Fibroblast of gingiva (primary cell): ENCODE measurements around the gene RICTOR.

Experiments
- DNase-seq: peaks from one replicate; pipeline ENCODE4 v3.0.0-alpha.2; 2011; ENCODE audit warnings: low read depth

The RICTOR gene

DNA sequence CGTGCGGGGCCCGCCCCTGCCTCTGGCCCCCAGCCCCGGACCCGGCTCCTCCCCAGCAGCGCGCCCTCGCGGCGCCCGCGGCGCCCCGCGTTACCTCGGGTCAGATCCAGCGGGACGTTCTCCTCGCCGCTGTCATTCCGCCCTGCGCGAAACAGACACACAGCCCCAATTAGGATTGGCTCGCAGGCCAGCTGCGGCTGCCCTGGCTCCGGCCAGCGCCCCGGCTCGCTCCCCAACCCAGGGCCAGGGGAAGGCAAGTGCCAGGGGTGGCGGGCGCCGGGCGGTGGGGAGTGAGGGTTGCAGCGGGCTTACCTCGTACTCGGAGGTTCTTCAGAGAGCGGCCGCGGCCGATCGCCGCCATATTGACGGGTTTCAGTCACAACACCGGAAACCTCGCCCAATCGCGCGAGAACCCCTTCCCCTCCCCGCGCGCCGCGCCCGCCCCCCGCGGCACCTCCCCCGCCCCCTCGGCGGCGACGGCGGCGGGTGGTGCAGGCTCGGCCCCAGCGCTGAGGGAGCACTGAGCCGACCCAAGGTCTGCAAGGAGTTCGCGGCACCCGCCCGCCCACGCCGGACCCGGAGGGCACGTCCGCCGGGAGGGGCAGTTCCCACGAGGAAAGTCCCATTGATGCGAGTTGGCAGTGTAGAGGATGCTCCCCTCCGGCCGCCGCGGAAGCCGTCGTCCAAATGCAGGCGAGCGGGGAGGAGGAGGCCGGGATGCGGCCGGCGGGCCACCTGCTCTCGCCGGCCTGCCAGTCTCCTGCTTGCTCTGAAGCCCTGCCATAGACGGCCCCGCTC is at the start of gene RICTOR:
RICTOR (minus strand) TSS at position 383 of the 798 bp plus-strand sequence; CDS start at position 361, 22 bp downstream.
- DNase-seq = peak; percentile 84

DNA sequence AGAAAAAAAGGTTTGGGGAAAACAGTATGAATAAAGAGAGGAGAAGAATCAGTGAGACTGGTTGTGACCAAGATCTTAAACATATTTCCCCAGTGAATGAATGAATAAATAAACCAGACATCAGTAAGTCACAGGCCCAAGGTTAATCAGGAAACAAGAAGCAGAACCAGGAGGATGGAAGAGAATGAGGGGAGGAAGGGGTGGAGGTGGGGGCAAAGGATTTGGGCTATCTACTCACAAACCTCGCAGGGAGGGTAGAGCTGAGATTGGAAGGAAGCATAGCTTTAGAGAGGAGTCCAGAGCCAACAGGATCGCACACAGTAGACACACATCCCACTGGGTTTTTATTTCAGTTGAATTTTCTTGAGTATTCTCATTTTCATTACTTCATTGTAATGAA is 47.7 kb upstream of the RICTOR start:
- no peak for DNase-seq

DNA sequence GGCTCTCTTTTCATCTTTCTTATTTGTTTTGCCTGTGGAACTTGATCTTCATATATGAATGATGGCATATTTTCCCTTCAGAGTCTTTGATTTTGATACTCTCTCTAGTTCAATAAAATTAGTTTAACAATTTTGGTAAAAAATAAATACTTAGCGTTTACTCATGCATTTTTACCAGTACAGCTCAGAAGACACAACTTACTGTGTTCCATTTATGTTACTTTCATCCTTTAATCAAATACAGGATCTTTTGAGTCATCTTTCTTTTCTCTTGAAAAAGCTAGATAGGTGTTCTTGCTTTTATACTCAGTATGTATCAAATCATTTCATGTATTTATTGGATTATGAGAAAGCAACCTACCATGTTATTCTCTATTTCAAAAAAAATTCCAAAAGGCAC is 47.1 kb upstream of the RICTOR start:
- DNase-seq = no peak

GRCh38 chr5:39120052-39120420 is 45.8 kb upstream of the RICTOR start:
- DNase-seq = no peak

GRCh38 chr5:39119404-39120051 is 45.3 kb upstream of the RICTOR start:
- no peak for DNase-seq

DNA sequence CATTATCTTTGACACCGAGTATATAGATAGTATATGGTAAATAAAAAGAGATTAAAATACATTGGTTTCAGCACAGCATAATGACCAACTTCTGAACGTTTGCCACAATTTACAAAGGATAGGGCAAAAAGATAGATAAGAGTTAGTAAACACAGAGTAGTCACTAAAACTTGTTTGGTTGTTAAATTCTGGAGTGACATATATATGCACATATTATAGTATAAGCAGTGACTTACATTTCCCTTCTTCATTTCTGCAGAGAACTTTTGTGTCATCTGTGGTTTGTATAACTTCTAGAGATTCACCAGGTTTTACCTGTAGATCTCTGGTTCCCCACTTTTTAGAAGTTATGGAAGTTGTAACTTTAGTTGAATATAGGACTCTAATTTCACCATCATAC is 44.4 kb upstream of the RICTOR start:
- DNase-seq = no peak

- no peak for DNase-seq
These were observed 43.2 kb upstream of the RICTOR start for GRCh38 chr5:39117401-39117800.

DNA sequence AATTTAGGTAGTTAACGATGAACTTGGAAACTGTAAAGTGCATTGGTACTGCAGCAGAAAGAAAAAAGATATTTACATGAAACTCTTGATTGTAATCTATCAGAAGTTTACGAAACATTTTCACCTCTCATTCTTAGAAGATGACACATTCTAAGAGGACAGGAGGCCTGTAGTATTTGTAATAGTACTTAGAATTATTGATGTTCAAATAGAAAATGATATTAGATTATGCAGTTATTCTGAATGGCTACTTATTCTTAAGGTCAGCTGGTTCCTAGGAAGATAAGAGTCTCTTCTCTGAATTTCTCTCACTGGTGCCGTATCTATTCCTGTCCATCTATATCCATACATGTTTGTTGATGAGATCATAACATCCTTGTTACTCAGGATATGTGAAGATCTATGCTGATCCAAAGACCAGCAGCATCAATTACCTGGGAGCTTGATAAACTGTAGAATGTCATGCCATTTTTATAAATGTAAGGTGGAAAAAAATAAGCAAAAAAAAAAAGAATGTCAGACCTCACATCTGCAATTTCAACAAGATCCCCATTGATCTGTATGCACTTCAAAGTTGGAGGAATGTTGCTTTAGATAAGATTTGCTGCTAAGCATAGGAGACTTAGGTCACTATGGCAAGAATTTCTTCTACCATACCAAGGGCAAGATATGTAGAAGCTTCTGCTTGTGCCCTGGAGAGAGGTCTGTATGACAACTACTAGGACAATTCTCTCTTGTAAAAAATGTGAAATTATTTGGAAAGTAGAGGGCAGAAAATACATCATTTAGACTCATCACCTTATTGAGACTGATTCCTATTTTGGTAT is 42.4 kb upstream of the RICTOR start:
- no peak for DNase-seq

- DNase-seq = no peak
These were observed 41.6 kb upstream of the RICTOR start for GRCh38 chr5:39115644-39116343.

GRCh38 chr5:39114155-39114554 is 40.0 kb upstream of the RICTOR start:
- DNase-seq = no peak

- no peak for DNase-seq
These were observed 39.3 kb upstream of the RICTOR start for GRCh38 chr5:39113354-39113953.

- no peak for DNase-seq
These were observed 35.4 kb upstream of the RICTOR start for GRCh38 chr5:39109606-39110005.

GRCh38 chr5:39108987-39109386 is 34.8 kb upstream of the RICTOR start:
- no peak for DNase-seq

GRCh38 chr5:39107350-39107749 is 33.2 kb upstream of the RICTOR start:
- DNase-seq = no peak

DNA sequence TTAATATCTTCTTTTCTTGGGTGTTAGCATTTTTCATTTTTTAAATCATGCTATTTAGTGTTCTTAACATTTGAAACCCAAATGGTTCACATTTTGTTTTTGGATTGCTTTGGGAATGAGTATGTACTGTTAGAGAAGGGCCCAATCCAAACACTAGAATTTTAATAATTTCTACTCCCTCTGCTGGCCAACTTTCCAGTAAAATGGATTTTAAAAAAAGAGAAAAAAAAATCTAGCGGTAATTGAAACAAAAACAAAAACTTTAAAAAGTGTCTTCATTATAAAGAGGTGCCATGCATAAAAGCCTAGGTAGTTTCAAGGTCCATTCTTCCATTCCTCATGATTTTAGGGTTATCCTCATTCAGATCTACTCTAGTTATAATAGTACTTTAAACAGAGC is 32.1 kb upstream of the RICTOR start:
- DNase-seq = peak; percentile 8

DNA sequence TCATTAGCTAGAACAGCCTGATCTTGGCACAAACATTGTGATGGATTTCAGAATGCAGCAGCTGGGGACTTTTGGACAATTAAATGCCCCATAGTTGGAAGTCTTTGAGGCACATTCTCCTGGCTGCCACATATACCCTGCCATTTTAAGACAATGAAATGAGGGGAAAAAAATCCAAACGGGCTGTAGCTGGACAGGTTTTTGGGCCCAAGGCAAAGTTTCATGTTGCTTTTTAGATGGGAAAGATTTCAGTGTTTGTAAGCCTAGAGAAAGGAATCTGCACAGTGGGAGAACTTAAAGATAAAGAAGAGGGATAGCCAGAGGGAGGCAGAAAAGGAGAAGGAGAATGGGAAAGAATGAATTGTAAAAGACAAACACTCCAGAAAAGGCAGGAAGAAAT is 30.0 kb upstream of the RICTOR start:
- no peak for DNase-seq

DNA sequence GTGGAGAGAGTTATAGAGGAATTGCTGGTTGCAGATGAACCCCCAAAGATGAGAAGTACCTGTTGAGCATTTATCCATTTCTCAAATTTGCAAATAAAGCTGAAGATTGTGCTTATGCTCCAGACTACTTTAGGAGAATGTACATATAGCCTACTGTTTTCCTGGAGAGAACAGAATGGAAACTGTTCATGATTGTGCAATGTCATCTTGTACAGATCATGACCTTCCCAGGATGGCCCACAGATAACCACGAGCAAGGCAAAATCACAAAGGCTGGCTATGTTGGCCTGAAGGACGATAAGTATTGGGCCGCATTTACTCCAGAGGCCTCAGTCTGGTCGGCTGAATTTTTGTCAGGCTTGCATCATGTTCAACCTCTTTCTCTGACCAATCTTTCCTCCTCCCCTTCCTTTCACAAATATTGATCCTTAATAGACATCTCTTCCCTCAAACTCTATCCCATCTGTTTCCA is 28.5 kb upstream of the RICTOR start:
- DNase-seq = peak; percentile 21

- peak; percentile 97 for DNase-seq
These were observed 26.7 kb upstream of the RICTOR start for GRCh38 chr5:39100851-39101396.

GRCh38 chr5:39100301-39100850 is 26.2 kb upstream of the RICTOR start:
- no peak for DNase-seq

DNA sequence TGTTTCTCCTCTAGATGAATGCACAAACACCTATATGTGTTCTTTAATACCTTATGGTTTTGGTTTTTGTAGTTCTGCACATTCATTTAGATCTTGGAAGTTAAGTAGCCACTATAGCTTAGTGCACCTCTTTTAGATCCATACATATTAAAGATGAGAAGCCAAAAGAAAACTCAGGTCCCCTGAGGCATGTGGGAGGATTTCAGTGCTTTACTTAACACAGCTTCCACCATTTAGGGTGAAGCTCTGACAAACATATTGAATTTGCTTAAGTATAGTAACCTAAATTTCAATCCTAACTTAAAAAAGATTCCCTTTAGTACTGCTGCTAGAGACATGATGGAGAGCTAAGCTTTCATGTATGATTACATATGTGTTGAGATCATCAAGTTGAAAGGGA is 25.6 kb upstream of the RICTOR start:
- no peak for DNase-seq

GRCh38 chr5:39093352-39093751 is 19.2 kb upstream of the RICTOR start:
- no peak for DNase-seq
